HT-29 (cell line): ENCODE results near the gene PSMC1. TPM values are rescaled to one million over a fixed set of nuclear protein-coding genes. Genes with fewer than 3 reads are reported as not detected.
"Not testable (repeated sequence)": the region's sequence is repeated elsewhere in the genome, so short reads cannot be mapped to it uniquely, and the experiment has no call there.

Experiments
- DNase-seq: peaks from one replicate; pipeline ENCODE4 v3.0.0-alpha.2; 2015; ENCODE audit warnings: low spot score
- total RNA-seq: library from RNA; depleted of rRNA; stranded (reverse); fragments of >200 nt; shearing (Covaris generic); gene quantifications from 2 replicates; pipeline ENCODE4 v1.2.3, GENCODE V29; 2014; rRNA removed

The PSMC1 gene
- 44.2 and 46.0 TPM in 2 replicates for total RNA-seq

GRCh38 chr14:90256354-90257131, at the start of gene PSMC1:
Gene PSMC1, plus strand, starts transcription at chr14:90256553. Its CDS starts 45 bp downstream, at chr14:90256598.
- peak; percentile 80 for DNase-seq

- no peak for DNase-seq
Measured at GRCh38 chr14:90213099-90213748, 43.1 kb upstream of the PSMC1 start.

GRCh38 chr14:90228478-90228877, 27.9 kb upstream of the PSMC1 start:
- DNase-seq, result no peak

- DNase-seq, result not testable (repeated sequence)
Measured at GRCh38 chr14:90229942-90230341, 26.4 kb upstream of the PSMC1 start.

GRCh38 chr14:90235179-90235976, 21.0 kb upstream of the PSMC1 start:
- peak; percentile 74 for DNase-seq

GRCh38 chr14:90239139-90239538, 17.2 kb upstream of the PSMC1 start:
- DNase-seq, result no peak

GRCh38 chr14:90242444-90242843, 13.9 kb upstream of the PSMC1 start:
- DNase-seq, result no peak

GRCh38 chr14:90246936-90247335, 9.4 kb upstream of the PSMC1 start:
- DNase-seq, result no peak

GRCh38 chr14:90247441-90247840, 8.9 kb upstream of the PSMC1 start:
- not testable (repeated sequence) for DNase-seq

GRCh38 chr14:90248594-90248993, 7.8 kb upstream of the PSMC1 start:
- no peak for DNase-seq

GRCh38 chr14:90253826-90254225, 2.5 kb upstream of the PSMC1 start:
- DNase-seq, result no peak

- DNase-seq, result no peak
Measured at GRCh38 chr14:90255871-90256270, 482 bp upstream of the PSMC1 start.

GRCh38 chr14:90263748-90264449, 7.5 kb downstream of the PSMC1 start:
- no peak for DNase-seq

- DNase-seq, result no peak
Measured at GRCh38 chr14:90266441-90267154, 10.2 kb downstream of the PSMC1 start.

GRCh38 chr14:90268420-90268819, 12.1 kb downstream of the PSMC1 start:
- no peak for DNase-seq

GRCh38 chr14:90272523-90272922, 16.2 kb downstream of the PSMC1 start:
- no peak for DNase-seq

GRCh38 chr14:90273532-90273931, 17.2 kb downstream of the PSMC1 start:
- no peak for DNase-seq

- DNase-seq, result no peak
Measured at GRCh38 chr14:90274019-90274418, 17.7 kb downstream of the PSMC1 start.

- no peak for DNase-seq
Measured at GRCh38 chr14:90274808-90275457, 18.6 kb downstream of the PSMC1 start.

- no peak for DNase-seq
Measured at GRCh38 chr14:90275458-90275814, 19.1 kb downstream of the PSMC1 start.
